Keratinocyte (primary cell): ENCODE results near the gene MLXIPL. TPM values are rescaled to one million over a fixed set of nuclear protein-coding genes. Genes with fewer than 3 reads are reported as not detected.

Source experiments
- DNase-seq: peaks from one replicate; pipeline ENCODE4 v3.0.0-alpha.2; 2011; ENCODE audit warnings: low read depth, missing footprints, low spot score
- FAIRE-seq: peaks from 2 replicates; lab custom pipeline; 2011; peaks lifted over from hg19 to GRCh38; lab: Jason Lieb, UNC
- H2AFZ ChIP-seq: 2 replicates; pipeline ENCODE4 v1.6.0; 2012; ENCODE audit warnings: low read length, control low read depth, inconsistent platforms; ENCODE audit not compliant: control insufficient read depth
- H3K27ac ChIP-seq: 2 replicates; pipeline ENCODE4 v1.5.1; 2011; ENCODE audit warnings: low read length; ENCODE audit not compliant: control insufficient read depth, insufficient read depth
- H3K27me3 ChIP-seq: 3 replicates; pipeline ENCODE4 v1.6.0; 2011; ENCODE audit warnings: low read length; ENCODE audit not compliant: control insufficient read depth, insufficient read depth; ENCODE audit errors: extremely low read depth
- H3K36me3 ChIP-seq, 2 experiments: 2 replicates in 1 of 2; 3 replicates in 1 of 2; pipeline ENCODE4 v1.5.1; 2011; ENCODE audit warnings: low read length in 2 of 2, mild to moderate bottlenecking in 1 of 2; ENCODE audit not compliant: control insufficient read depth in 2 of 2, insufficient read depth in 2 of 2; ENCODE audit errors: extremely low read depth in 1 of 2
- H3K4me1 ChIP-seq: 3 replicates; pipeline ENCODE4 v1.5.1; 2011; ENCODE audit warnings: low read length; ENCODE audit not compliant: control insufficient read depth, insufficient read depth; ENCODE audit errors: extremely low read depth
- H3K4me2 ChIP-seq: 3 replicates; pipeline ENCODE4 v1.6.0; 2011; ENCODE audit warnings: low read depth, low read length; ENCODE audit not compliant: control insufficient read depth, insufficient read depth; ENCODE audit errors: extremely low read depth
- H3K4me3 ChIP-seq, 3 experiments: fragments of 200-600 bp in 1 of 3; sonication (generic) in 1 of 3; 2 replicates in 2 of 3; 3 replicates in 1 of 3; pipeline ENCODE4 v1.5.1; 2011 to 2016; ENCODE audit warnings: low read length in 3 of 3, mild to moderate bottlenecking in 3 of 3, control low read depth in 2 of 3, inconsistent platforms in 1 of 3, low read depth in 1 of 3, mixed read lengths in 1 of 3, mixed run types in 1 of 3, moderate library complexity in 1 of 3; ENCODE audit not compliant: control insufficient read depth in 2 of 3, insufficient read depth in 2 of 3; ENCODE audit errors: extremely low read depth in 1 of 3
- H3K79me2 ChIP-seq: 2 replicates; pipeline ENCODE4 v1.6.0; 2012; ENCODE audit warnings: low read length; ENCODE audit not compliant: control insufficient read depth, insufficient read depth
- H3K9ac ChIP-seq: 3 replicates; pipeline ENCODE4 v1.6.0; 2011; ENCODE audit warnings: low read length; ENCODE audit not compliant: control insufficient read depth, insufficient read depth; ENCODE audit errors: extremely low read depth
- H3K9me1 ChIP-seq: 3 replicates; pipeline ENCODE4 v1.6.0; 2011; ENCODE audit warnings: low read length; ENCODE audit not compliant: control insufficient read depth, insufficient read depth; ENCODE audit errors: extremely low read depth
- H3K9me3 ChIP-seq: 2 replicates; pipeline ENCODE4 v1.5.1; 2012; ENCODE audit warnings: low read depth, low read length; ENCODE audit not compliant: control insufficient read depth
- H4K20me1 ChIP-seq: 3 replicates; pipeline ENCODE4 v1.6.0; 2011; ENCODE audit warnings: low read length; ENCODE audit not compliant: control insufficient read depth, insufficient read depth; ENCODE audit errors: extremely low read depth
- EZH2 ChIP-seq: IDR thresholded peaks from one replicate; pipeline ENCODE4 v1.6.1; 2012; ENCODE audit warnings: inconsistent platforms, mild to moderate bottlenecking, low read length, moderate library complexity
- dilution Hi-C: fragments of 300-500 bp; cut with MboI; formaldehyde crosslinking; loops from one replicate; pipeline ENCODE4 v1.7.0; 2020; ENCODE audit warnings: low sequenced_read_pairs; ENCODE audit not compliant: extremely low pct_ligation_motif_present
- polyA plus RNA-seq, 5 experiments: library from polyadenylated mRNA; depleted of rRNA in 3 of 5; stranded (reverse) in 3 of 5; stranded (forward) in 1 of 5; unstranded in 1 of 5; fragments of >200 nt; gene quantifications; 1 replicate in 1 of 5; 2 replicates in 3 of 5; 3 replicates in 1 of 5; pipeline versions ENCODE4 v1.2.1 to v1.2.3, GENCODE V29; 2011 to 2012; ENCODE audit warnings: missing spikeins in 2 of 5, low read depth in 1 of 5, low replicate concordance in 1 of 5
- TF ChIP-seq, protein P1 (sequence below), 3 experiments: IDR thresholded peaks in 1 of 3; conservative IDR thresholded peaks in 1 of 3; optimal IDR thresholded peaks in 1 of 3; 2 replicates in 2 of 3; 3 replicates in 1 of 3; pipeline versions ENCODE3 to v1.5.1; 2011; ENCODE audit warnings: low read length in 3 of 3, mild to moderate bottlenecking in 3 of 3, moderate library complexity in 2 of 3, control low read depth in 1 of 3, inconsistent platforms in 1 of 3; ENCODE audit not compliant: insufficient read depth in 2 of 3; ENCODE audit errors: extremely low read depth in 1 of 3

MLXIPL gene
- polyA plus RNA-seq, 1 donor (not counting 4 experiments of a cell fraction or from before 2014, with no cell fraction given): 0.05 TPM

DNA sequence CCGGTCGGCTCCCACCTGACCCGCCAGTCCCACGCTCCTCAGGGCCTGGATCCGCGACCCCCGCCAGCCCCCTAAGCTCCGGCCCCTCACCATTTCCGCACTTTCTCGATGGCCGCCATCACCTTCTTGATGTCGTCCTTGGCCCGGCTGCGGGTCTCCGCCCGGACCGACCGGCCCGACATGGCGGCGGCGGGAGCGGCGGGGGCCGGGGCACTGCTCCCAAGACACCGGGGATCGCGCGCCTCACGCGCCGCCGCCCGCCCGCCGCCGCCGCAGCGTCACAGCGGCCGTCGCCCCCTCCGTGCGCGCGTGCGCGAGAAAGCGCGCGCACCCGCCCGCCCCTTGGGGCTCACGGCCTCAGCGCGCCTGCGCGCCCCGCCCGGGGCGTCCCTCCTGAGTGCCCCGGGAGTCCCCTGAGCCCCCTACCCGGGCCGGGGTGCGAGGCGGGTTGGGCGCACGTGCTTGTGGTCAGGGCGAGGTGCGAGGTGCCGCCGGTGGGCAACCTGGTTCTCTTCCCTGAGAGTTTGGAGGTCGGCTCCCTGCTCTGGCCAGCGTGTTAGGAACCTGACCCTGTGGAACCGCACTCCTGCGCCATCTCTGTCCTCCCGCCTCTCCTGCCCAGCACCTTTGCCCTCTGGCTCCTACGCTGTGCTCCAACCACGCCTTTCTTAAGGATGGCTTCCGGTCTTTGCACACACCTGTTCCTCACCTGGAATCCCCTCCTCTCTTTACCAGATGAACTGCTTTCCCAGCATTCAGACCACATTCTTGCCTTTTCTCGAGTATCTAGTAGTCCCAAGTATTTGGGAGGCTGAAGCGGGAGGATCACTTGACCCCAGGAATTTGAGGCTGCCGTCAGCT, 66.7 kb downstream of the MLXIPL start, which contains the start of gene BCL7B:
Gene BCL7B, minus strand, starts transcription at position 294 of the 861 bp plus-strand sequence. Its CDS starts 112 bp downstream, at position 182.
- Histone ChIP-seq H3K4me3 (peak within 1 kb of the TSS; percentile 70 to 96 (median 82)), H3K9ac (peak within 1 kb of the TSS; percentile 92), H2AFZ (peak within 1 kb of the TSS; percentile 49), H3K4me1 (peaks cover 25% of the 10 kb centered on the region), H3K27me3 (no peaks in the 10 kb centered on the region), H4K20me1 (peaks cover 6% of the 10 kb centered on the region), H3K4me2 (peak within 1 kb of the TSS; percentile 86), H3K9me1 (peaks cover 6% of the 10 kb centered on the region), H3K27ac (peak within 1 kb of the TSS; percentile 80), H3K79me2 (peaks cover 40% of the 10 kb centered on the region), H3K36me3 (peaks cover 0 to 3% of the 10 kb centered on the region in 2 experiments), H3K9me3 (no peaks in the 10 kb centered on the region)
- DNase-seq (no peak), FAIRE-seq (no peak)
- no peak for TF ChIP-seq EZH2
- TF ChIP-seq, protein P1, sequence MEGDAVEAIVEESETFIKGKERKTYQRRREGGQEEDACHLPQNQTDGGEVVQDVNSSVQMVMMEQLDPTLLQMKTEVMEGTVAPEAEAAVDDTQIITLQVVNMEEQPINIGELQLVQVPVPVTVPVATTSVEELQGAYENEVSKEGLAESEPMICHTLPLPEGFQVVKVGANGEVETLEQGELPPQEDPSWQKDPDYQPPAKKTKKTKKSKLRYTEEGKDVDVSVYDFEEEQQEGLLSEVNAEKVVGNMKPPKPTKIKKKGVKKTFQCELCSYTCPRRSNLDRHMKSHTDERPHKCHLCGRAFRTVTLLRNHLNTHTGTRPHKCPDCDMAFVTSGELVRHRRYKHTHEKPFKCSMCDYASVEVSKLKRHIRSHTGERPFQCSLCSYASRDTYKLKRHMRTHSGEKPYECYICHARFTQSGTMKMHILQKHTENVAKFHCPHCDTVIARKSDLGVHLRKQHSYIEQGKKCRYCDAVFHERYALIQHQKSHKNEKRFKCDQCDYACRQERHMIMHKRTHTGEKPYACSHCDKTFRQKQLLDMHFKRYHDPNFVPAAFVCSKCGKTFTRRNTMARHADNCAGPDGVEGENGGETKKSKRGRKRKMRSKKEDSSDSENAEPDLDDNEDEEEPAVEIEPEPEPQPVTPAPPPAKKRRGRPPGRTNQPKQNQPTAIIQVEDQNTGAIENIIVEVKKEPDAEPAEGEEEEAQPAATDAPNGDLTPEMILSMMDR (optimal IDR thresholded peaks at IDR 0.05 in 1 of 3, IDR thresholded peaks at IDR 0.05 in 1 of 3, conservative IDR thresholded peaks at IDR 0.05 in 1 of 3; ENCODE audit: extremely low read depth in 1 of 3, insufficient read depth in 2 of 3, low read length in 3 of 3): no peak
- dilution Hi-C loops: no loop called here

DNA sequence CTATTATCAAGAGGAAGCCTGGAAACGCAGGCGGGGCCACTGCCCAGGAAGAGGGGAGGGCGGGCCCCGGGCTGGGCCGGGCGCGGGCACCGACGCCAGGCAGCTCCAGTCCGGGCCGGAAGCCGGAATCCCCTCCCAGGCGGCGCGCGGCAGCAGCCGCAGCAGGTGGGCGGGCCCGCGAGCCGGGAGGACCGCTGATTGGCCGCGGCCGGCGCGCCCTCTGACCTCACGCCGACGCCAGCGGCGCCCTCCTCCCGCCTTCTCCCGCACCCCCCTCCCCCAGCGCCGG, 67.3 kb downstream of the MLXIPL start:
- Histone ChIP-seq H4K20me1 (peaks cover 6% of the 10 kb centered on the region), H3K9ac (peak overlapping the region; percentile 92), H3K27ac (peak overlapping the region; percentile 80), H3K4me3 (peak overlapping the region; percentile 70 to 96 (median 82)), H3K36me3 (peaks cover under 1 to 3% of the 10 kb centered on the region in 2 experiments), H3K27me3 (no peaks in the 10 kb centered on the region), H3K9me3 (no peaks in the 10 kb centered on the region), H3K4me2 (peak overlapping the region; percentile 86), H3K79me2 (peaks cover 46% of the 10 kb centered on the region), H3K4me1 (peaks cover 25% of the 10 kb centered on the region), H3K9me1 (peaks cover 6% of the 10 kb centered on the region), H2AFZ (peak overlapping the region; percentile 49)
- dilution Hi-C loops: no loop called here
- no peak for TF ChIP-seq EZH2
- TF ChIP-seq, protein P1 (optimal IDR thresholded peaks at IDR 0.05 in 1 of 3, IDR thresholded peaks at IDR 0.05 in 1 of 3, conservative IDR thresholded peaks at IDR 0.05 in 1 of 3; ENCODE audit: extremely low read depth in 1 of 3, insufficient read depth in 2 of 3, low read length in 3 of 3): no peak
- FAIRE-seq: no peak
- DNase-seq: peak; percentile 35
